HG03457 (cell line): ENCODE data around the gene AARS1.
A peak's percentile ranks its signal among the peaks of the same experiment; 100 is the strongest.
"Not testable (repeated sequence)": the region's sequence is repeated elsewhere in the genome, so short reads cannot be mapped to it uniquely, and the experiment has no call there.

Experiments used
- ATAC-seq: cut with Tn5 transposase; IDR thresholded peaks from one replicate; pipeline ENCODE4 v1.9.1; 2021; ENCODE audit warnings: moderate number of reproducible peaks; ENCODE audit not compliant: unreplicated experiment

AARS1 gene

DNA sequence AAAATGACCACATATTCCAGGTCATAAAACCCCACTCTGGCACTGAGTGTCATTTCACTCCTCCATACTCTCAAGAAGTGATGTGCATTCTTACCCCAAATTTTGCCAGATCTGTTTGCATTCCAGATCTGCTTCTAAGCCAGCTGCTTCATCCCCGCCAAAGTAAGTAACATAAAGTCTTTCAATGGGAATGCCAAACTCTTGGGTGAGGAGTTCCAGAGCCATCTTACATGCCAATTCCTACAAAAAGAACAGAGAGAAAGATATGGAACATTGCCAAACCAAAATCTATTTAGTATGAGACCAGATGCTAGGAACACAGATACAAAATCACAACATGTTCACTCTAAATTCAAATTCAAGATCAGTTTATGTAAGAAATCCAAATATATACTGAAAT is 12.9 kb downstream of the AARS1 start:
- ATAC-seq, result no peak

DNA sequence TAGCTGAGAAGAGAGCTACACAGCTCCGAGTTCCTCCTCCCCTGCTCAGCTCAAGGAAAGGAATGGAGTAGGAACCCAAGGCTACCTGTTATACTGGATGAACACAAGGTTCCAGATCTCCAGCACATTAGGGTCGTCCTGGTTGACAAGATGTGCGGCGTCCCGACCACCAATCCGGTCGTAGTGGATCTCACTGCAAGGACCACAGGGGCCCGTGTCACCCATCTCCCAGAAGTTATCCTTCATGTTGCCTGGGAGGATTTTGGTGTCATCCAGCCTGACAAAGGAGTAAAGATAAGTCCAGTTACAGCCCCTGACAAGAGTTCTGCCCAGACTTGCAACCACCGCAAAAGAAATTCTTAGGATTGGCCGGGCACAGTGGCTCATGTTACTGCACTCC is 17.6 kb downstream of the AARS1 start:
- ATAC-seq, result no peak

DNA sequence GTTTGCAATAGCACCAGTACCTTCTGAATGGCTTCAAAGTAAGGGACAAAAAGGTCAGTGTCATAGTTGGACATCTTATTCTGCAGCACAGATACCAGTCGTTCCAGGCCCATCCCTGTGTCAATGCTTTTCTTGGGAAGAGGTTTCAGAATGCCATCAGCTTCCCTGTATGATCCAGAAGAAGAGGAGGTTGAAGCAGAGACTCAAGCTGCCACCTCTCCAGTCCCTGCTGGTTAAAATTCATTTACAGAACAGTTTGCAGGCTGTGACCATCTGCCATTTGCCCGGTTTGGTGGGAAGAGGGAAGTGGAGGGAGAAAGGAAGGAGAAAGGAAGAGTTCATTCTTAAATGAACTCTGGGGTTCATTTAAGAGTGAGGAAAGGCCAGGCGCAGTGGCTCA is 19.1 kb downstream of the AARS1 start:
- ATAC-seq, result no peak

DNA sequence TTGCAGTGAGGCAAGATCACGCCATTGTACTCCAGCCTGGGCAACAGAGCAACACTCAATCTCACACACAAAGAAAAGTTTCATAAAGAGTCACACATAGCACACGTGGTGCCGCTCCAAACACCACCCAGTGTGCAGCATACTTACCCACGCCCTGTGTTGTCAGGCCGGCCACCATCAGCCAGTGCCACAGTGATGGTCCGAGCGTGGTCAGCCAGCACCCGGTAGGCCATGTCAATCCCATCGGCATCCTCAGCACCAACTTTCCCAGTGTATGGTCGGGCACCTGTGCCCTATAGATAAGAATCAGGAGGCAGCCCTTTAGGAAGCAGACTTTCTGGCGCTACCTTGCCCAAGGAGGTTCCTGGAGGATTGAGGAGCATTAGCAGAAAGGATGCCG is 19.8 kb downstream of the AARS1 start:
- no peak for ATAC-seq

DNA sequence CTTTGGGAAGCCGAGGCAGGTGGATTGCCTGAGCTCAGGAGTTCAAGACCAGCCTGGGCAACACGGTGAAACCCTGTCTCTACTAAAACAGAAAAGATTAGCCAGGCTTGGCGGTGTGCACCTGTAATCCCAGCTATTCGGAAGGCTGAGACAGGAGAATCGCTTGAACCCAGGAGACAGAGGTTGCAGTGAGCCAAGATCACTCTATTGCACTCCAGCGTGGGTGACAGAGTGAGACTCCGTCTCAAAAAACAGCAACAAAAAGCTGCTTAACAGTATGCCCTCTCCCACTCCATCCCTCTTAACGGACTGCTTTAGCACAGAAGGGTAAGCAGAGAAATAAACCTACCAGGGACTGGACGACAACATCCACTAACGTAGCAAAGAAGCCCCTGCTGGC is 21.4 kb downstream of the AARS1 start:
- ATAC-seq, result not testable (repeated sequence)

DNA sequence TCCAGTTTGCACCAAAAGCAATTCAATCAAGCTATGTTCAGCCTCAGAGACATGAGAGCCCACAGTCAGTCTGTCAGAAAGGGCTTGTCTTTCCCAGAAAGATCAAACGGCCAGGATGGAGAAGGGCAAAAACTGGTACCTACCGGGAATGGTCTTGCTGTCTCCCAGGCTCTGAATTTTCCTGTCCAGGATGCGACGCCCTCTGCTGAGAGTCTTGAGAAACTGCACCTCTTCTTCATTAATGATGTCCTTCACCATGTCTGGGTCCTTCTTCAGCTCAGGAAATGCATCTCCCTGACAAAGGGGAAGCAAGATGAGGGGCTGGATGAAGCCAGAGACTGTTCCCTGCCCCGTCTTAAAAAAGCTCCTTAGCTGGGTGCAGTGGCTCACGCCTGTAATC is 21.8 kb downstream of the AARS1 start:
- no peak for ATAC-seq

DNA sequence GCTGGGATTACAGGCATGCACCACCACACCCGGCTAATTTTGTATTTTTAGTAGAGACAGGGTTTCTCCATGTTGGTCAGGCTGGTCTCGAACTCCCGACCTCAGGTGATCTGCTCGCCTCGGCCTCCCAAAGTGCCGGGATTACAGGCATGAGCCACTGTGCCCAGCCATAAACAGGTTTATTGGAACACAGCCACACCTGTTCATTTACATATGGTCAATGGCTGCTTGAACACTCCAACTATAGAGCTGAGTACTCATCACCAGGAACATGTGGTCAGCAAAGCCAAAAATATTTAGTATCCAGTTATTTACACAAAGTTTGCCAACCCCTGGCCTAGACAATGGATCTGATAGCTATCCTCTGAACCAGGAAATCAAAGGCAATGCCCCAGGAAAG is 29.4 kb downstream of the AARS1 start:
- ATAC-seq, result not testable (repeated sequence)

DNA sequence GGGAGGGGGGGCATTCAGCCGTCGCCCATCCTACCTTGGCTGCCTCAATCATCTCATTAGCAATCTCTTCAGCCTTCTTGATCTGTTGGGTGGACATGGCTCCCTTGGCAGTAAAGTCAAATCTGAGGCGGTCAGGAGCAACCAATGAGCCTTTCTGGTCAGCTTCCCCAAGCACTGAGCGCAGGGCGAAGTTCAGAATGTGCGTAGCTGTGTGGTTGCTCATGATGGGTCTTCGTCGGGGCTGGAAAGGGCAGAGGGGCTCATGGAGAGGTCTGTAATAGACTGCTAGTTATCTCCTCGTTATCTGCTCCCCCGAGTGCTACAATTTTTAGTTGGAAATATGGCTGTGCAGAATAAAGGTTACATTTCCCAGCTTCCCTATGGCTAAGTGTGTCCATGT is 30.4 kb downstream of the AARS1 start:
- ATAC-seq, result no peak

DNA sequence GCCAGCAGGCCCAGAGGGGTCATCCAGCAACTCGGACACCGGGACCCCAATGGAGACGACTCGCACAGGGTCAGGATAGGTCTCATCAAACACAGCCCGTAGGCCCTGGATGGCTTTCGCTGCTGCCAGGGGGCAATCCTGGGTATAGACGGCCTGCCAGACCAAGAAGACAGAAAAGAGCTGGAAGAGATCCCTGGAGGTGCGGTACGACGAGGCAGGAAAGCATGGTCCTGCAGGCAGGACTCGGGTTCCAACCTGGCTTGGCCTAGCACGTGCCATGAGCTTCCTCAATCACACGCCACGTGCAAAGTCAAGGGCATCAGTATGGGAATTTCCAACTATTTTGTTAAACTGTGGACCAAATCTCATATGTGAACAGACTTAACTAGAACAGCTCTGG is 31.2 kb downstream of the AARS1 start:
- no peak for ATAC-seq

DNA sequence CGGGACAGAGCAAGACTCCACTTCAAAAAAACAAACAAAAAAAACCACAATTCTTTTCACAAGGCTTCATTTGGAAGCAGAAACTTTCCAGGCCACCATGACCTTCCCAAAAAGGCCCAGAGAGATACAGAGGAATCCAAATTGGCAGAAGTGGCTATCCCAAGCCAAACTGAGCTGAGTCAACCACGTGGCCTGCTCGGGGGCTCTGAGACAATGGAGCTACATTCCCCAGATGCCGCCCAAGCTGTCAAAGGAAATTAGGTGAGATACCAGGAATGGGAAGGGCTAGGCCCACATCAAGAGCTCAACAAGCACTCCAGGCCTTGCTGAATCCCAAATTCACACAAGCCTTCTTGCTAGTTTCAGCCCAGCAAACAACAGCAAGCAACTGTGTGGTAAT is 31.9 kb downstream of the AARS1 start:
- ATAC-seq, result no peak

DNA sequence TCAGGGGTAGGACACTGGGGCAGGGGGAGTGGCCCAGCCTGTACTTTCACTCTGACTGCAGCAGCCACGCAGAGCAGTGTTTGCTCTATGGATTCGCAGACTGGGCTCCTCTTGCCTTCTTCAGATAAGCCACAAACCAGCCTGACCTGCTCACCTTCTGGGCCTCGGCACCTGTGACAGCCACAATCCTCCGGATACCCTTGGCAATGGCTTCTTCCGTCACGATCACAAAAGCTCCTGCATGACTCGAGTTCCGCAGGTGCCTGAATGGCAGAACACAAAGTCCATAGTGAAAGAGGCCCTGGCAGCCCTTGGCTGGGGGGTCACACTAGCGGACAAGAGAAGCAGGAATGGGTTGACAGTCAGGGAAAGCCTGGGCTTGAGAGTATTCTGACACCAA is 33.7 kb downstream of the AARS1 start:
- ATAC-seq, result no peak

DNA sequence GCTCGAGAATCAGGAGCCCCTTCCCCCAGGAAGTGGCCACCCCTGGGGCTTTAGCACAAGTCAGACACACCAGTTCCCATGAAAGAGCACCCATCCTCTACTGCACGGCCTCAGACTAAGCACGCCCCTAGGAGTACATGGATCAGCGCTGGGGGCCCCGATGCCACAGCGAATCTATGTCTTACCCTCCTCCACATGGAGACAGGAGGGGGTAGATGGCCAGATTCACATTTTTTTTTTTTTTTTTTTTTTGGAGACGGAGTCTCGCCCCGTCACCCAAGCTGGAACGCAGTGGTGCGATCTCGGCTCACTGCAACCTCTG is 34.4 kb downstream of the AARS1 start:
- ATAC-seq, result no peak

DNA sequence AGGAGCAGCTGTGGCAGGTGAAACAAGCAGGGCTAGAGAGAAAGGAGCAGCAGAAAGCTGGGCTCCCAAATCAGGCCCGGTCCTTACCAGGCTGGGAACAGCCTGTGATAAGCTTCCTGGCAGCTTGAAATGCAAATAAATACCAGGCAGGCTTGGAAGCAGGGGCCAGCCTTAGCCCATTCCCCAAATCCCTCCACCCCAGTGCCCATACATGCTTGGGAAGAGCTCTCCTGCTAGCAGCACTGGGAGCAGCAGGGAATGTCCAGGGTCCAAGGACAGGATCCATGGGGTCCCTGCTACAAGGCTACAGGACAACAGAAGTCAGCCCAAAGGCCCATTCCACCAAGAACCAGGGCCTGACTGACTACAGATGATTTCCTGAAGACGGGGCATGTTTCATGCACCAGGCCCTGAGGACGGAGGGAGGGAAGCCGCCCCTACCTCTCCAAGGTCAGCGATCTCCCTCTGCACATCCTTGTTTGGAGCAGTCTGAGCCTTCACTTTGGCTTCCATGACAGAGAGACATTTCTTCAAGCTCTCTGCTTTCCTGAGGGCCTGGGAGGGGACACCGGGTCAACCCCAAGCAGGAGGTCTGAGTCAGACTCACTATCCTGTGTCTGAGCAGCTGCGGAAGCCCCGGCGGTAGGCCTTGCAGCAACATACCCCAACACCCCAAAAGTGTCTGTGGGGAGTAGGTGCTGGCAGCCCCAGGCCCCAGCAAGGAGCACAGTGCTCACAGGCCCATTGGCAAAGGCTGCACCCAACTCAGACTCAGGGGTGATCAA is 34.9 kb downstream of the AARS1 start:
- no peak for ATAC-seq

DNA sequence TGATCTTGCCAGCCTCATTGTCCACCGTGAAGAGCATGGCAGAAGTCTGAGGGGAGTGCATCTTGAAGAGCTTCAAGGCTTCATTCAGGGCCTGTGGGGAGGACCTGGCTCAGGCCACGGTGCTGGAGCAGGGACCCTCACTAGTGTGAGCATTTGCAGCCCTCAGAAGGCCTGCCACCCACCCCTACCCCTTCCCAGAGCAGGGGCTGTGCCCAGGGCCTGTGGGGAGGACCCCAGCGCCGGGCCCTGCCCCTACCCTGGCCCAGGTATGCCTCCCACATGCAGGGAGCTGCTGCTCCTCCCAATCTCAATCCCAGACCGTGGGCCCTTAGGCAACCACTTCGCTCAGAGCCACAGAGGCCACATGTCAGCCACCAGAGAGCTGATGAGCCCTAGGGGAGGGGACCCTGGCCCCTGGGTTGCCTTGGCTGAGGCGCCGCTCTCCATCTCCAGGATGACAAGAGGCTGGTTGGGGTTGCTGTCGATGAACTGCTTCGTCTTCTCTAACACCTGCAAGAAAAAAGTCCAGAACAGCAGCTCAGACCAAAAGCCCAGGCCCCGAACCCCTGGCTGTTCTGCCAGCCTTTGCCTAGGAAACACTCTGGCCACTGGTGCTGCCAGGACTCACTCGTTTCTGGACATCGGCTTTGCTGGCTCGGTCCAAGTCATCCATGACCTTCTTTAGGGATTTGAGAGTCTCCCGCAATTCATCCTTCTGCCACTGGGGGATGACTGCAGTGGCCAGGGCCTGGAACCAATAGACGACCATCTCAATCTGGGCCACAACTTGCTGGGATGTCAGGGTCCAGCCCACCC is 35.8 kb downstream of the AARS1 start:
- ATAC-seq, result no peak

DNA sequence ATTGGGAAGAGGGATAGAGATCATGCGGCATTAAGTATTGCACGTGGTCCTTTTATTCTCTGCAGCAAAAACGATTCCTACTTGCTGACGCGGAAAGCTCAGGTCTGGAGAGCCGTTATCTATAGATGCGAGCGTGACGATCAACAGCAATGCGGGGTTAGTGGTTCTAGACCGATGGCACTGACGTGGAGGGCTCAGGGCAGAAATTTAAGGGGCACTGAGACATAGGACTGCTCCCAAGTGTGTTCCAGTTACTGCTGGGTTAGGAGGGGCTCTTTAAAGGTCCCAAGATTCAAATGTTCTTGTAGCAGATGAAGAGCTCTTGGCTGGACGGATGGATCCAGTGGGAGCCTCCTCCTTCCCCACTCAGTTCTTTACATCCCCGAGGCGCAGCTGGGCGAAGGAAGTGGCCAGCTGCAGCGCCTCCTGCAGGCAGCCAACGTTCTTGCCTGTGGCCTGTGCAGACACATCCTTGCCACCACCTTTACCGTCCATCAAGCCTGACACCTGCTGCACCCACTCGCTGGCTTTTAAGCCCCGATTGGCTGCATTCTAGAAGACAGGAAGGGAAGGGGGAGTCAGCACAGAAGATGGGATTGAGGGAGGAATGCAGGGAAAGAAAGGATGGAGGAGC is 36.8 kb downstream of the AARS1 start:
- no peak for ATAC-seq

DNA sequence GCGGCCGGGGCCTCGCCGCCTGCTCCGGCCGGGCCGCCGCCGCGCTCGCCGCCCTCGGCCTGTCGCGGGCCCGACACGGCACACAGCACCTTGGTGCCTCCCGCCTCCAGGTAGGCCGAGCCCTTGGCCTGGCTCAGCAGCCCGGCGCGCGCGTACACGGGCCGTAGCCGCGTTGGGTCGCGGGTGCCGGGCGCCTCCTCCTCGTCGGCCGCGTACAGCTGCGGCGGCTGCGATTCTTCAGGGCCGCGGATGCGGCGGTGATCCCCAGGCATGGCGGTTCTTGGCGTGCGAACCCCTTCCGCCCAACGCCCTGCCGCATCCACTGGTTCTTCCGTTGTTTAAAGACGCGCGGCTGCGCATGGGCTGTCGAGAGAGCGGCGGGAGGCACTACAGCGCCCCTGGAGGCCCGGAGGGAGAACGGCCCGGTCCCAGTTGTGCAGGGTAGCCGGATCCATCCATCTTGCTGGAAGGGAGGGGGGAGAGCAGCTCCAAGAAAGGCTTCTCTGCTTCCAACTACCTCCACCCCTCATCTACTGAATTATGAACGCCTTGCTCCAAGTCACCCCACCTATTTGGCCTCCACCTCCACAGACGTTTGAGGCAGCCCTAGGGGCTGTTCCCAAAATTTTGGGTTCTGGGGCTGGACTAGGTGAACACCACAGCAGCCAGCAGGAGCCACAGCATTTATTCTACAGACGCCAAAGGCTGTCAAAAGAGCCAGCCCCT is 37.5 kb downstream of the AARS1 start, which contains the start of gene EXOSC6:
Gene EXOSC6 (minus strand): TSS at position 312 of the 726 bp plus-strand sequence. CDS start 40 bp downstream, at position 272.
- ATAC-seq, result peak; percentile 77

DNA sequence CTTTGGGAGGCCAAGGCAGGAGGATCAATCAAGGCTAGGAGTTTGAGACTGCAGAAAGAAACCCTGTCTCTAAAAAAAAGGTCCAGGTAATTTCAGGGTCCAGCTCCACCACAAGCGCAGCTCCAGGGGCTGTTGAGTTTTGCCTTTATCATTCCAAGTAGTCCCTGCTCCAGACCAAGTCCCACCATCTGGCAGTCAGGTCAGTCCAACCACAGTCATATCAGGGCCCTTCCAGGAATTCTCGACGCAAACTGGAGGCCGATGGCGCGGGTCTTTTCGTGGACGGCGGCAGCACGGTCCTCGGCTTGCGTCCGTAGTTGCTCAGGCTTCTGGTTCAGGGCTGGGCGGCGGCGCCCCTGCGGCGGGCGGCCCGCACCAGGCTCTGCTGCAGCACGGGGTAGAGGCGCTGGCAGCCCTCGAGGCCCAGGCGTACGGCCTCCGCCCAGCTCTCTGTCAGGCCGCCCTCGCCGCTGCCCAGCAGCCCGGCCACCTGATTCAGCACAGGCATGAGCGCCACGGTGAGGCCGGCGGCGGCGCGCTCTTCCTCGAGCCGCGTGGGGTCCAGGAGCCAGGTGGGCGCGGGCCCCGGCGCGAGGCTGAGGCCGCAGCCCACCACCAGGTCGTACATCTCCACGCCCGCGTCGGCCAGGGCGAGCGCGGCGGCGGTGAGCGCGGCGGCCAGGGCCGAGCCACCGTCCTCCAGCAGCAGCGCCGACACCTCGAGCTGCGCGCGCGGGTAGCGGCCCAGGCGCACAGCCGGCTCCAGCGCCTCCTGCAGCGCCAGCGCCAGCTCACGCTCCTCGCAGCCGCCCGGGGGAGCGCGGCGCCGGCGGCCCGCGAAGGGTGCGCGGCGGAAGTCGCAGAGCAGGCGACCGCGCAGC is 38.3 kb downstream of the AARS1 start:
- ATAC-seq, result peak; percentile 14

DNA sequence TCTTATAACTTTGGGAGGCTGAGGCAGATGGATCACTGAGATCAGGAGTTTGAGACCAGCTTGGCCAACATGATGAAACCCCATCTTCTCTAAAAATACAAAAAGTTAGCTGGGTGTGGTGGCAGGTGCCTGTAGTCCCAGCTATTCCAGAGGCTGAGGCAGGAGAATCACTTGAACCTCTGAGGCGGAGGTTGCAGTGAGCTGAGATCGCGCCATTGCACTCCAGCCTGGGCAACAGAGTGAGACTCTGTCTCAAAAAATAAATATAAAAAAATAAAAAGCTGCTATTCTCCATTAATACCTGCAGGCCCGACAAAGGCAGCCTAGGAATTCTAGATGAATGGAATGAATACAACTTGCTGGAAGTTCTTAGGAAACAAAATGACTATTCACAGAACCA is 39.6 kb downstream of the AARS1 start:
- ATAC-seq, result not testable (repeated sequence)

DNA sequence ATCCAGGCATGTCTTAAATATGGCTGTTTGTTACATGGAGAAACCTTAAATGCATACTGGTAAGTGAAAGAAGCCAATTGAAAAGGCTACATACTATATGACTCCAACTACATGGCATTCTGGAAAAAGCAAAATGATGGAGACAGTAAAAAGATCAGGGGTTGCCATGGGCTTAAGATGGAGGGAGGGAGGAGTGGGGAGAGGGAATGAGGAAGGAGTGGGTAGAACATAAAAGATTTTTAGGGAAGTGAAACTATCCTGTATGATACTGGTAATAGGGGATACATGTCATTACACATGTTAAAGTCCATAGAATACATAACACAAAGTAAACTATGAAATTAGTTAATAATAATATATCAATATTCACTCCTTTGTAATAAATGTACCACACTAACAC is 50.5 kb downstream of the AARS1 start:
- not testable (repeated sequence) for ATAC-seq

DNA sequence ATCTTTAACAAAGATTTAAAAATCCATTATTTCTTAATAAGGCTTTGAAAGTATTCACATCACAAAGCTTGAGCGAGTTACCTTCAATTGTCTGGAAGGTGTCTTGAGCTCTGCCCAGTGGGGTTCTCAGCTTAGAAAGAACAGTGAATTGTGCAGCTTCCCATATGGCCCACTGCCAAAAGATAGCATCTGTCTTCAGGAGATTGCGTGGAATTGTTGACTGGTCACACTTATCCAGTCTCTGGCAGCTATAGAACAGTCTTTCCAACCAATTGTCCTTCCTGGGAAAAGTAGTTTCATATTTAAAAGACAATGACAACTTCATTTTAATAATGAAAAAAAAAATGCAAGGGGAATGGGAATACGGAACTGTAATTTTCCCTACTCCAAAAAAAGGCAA is 57.5 kb downstream of the AARS1 start:
- not testable (repeated sequence) for ATAC-seq
